Large intestine (tissue), 3 donors: Measurements from ENCODE around the gene CYP27C1. TPM values are rescaled to one million over a fixed set of nuclear protein-coding genes. Genes with fewer than 3 reads are reported as not detected.

ENCODE experiments used
- DNase-seq, 2 donors: peaks; one replicate each; pipeline versions ENCODE4 v3.0.0 to v3.0.0-alpha.2; 2013
- H3K27ac ChIP-seq: one replicate; pipeline ENCODE4 v1.5.1; 2013; ENCODE audit warnings: low read length
- H3K27me3 ChIP-seq: 2 replicates; pipeline ENCODE4 v1.6.1; 2013; ENCODE audit warnings: low read length; ENCODE audit not compliant: control insufficient read depth, insufficient read depth
- H3K36me3 ChIP-seq: 2 replicates; pipeline ENCODE4 v1.6.1; 2013; ENCODE audit warnings: low read length; ENCODE audit not compliant: control insufficient read depth, insufficient read depth
- H3K4me1 ChIP-seq: one replicate; pipeline ENCODE4 v1.6.1; 2013; ENCODE audit warnings: low read length; ENCODE audit not compliant: control insufficient read depth, insufficient read depth
- H3K4me3 ChIP-seq: one replicate; pipeline ENCODE4 v1.5.1; 2013; ENCODE audit warnings: low read length
- H3K9me3 ChIP-seq: one replicate; pipeline ENCODE4 v1.6.1; 2013; ENCODE audit warnings: mild to moderate bottlenecking, low read depth, low read length, moderate library complexity; ENCODE audit not compliant: control insufficient read depth
- whole genome bisulfite sequencing: methylation state at CpG from one replicate; pipeline ENCODE4 v1.1.5; 2013; ENCODE audit warnings: low lambda C conversion rate; ENCODE audit not compliant: insufficient coverage; 5-methylcytosine and 5-hydroxymethylcytosine counted together
- polyA plus RNA-seq: library from polyadenylated mRNA; unstranded; fragments of 120-200 nt; gene quantifications from one replicate; pipeline ENCODE4 v1.2.1, GENCODE V29; 2013

Gene CYP27C1
- polyA plus RNA-seq, 1 donor, result 2.0 TPM

- Histone ChIP-seq H3K27me3 (no peaks in the 10 kb centered on the region), H3K4me1 (no peaks in the 10 kb centered on the region), H3K4me3 (no peak overlapping the region), H3K9me3 (no peaks in the 10 kb centered on the region), H3K36me3 (no peaks in the 10 kb centered on the region), H3K27ac (no peak overlapping the region)
- DNase-seq, result no peak
- no CpG with 5 or more reads among the region's 12 CpGs for WGBS
These were observed 81.8 kb downstream of the CYP27C1 start for GRCh38 chr2:127138281-127138680.

GRCh38 chr2:127137741-127138140, 82.4 kb downstream of the CYP27C1 start:
- WGBS, result no CpG with 5 or more reads among the region's 15 CpGs
- H3K4me1 ChIP-seq, result no peaks in the 10 kb centered on the region
- no peaks in the 10 kb centered on the region for H3K36me3 ChIP-seq
- DNase-seq, result no peak
- no peaks in the 10 kb centered on the region for H3K27me3 ChIP-seq
- H3K27ac ChIP-seq, result no peak overlapping the region
- no peak overlapping the region for H3K4me3 ChIP-seq
- H3K9me3 ChIP-seq, result no peaks in the 10 kb centered on the region

- no peak for DNase-seq
- WGBS, result no CpG with 5 or more reads among the region's 12 CpGs
- Histone ChIP-seq H3K36me3 (no peaks in the 10 kb centered on the region), H3K27me3 (no peaks in the 10 kb centered on the region), H3K4me1 (no peaks in the 10 kb centered on the region), H3K4me3 (no peak overlapping the region), H3K9me3 (no peaks in the 10 kb centered on the region), H3K27ac (no peak overlapping the region)
These were observed 82.9 kb downstream of the CYP27C1 start for GRCh38 chr2:127137225-127137624.

DNA sequence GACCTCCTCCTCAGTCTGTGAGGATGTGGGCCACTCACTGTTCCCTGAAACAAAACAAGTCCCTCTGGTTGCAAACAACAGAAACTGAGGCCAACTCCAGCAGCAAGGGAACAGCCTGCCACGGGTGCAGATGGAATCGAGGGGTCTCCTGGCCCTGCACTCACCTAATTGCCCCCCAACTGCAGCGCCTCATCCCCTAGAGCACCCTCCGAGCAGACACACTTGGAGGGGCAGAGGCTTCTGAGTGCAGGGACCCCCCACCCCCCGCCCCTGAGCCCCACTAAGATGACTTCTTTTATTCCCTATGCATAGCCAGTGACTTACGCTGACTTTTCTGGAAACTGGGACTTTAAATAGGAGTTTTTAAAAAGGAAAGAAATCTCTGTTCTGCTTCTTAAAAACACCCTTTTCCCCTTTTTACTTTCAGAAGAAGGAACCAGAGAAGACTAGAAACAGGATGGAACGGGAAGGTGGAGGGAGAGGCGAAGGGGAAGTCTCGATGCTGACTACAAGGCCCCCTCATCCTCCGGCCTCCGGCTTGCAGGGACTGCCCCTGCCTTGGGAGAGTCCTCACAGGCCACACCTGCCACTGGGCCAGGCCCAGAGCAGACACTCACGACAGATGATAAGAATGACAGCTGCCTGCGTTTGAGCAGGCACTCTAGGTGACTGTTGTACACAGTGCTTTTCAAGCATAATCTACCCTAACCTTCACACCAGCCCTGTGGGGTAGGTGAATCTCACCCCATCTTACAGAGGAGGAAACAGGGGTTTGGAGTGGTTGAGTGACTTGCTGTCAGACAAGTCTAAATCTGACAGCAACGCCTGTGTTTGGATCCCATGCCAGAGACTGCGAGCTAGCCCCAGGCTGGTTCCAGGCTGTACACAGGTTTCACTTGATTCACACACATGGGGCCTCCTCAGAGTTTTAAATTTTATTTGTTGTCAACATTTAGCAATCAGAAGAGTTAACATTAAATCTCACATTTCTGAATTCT, 85.0 kb downstream of the CYP27C1 start:
- H3K9me3 ChIP-seq, result no peaks in the 10 kb centered on the region
- no peaks in the 10 kb centered on the region for H3K27me3 ChIP-seq
- H3K36me3 ChIP-seq, result no peaks in the 10 kb centered on the region
- H3K4me3 ChIP-seq, result no peak overlapping the region
- H3K27ac ChIP-seq, result no peak overlapping the region
- H3K4me1 ChIP-seq, result no peaks in the 10 kb centered on the region
- WGBS, result 67% methylated on average over 1 of the region's 15 CpGs
- DNase-seq, result peak in 1 of 2 donors; percentile 41

GRCh38 chr2:127134235-127134634, 85.9 kb downstream of the CYP27C1 start:
- no CpG with 5 or more reads among the region's 4 CpGs for WGBS
- H3K4me1 ChIP-seq, result no peaks in the 10 kb centered on the region
- H3K27ac ChIP-seq, result no peak overlapping the region

More at GRCh38 chr2:127134235-127134634, 85.9 kb downstream of the CYP27C1 start:
- no peak overlapping the region for H3K4me3 ChIP-seq
- no peak for DNase-seq
- H3K27me3 ChIP-seq, result no peaks in the 10 kb centered on the region
- H3K36me3 ChIP-seq, result no peaks in the 10 kb centered on the region
- H3K9me3 ChIP-seq, result no peaks in the 10 kb centered on the region

Other genes with a start within 250 kb of the CYP27C1 start
- 50.0 TPM for gene BIN1, start 113.1 kb downstream of the CYP27C1 start, polyA plus RNA-seq
- 40.5 TPM for gene ERCC3, start 73.8 kb upstream of the CYP27C1 start, polyA plus RNA-seq
- 27.5 TPM for gene MAP3K2, start 167.7 kb upstream of the CYP27C1 start, polyA plus RNA-seq
- 7.8 TPM for gene PROC, start 198.1 kb upstream of the CYP27C1 start, polyA plus RNA-seq